HepG2 (cell line): ENCODE data around the gene TMEM273. TPM values are rescaled to one million over a fixed set of nuclear protein-coding genes. Genes with fewer than 3 reads are reported as not detected.

ENCODE experiments used
- ATAC-seq: fragments of 200-7000 bp; cut with Tn5 transposase; 3 replicates; pipeline ENCODE4 v1.9.1; 2020; ENCODE audit warnings: mild to moderate bottlenecking, moderate library complexity
- BruUV-seq: library from RNA; stranded (reverse); fragments of 400-500 nt; replicated peaks from 2 replicates; lab custom pipeline; 2021; lab: Mats Ljungman, UMichigan
- CTCF ChIA-PET: fragments of 300-600 bp; formaldehyde crosslinking; extraction: SDS; loops from one replicate; lab custom pipeline; 2021; ENCODE audit warnings: low total read pairs, inconsistent platforms, low intra/inter-chr PET ratio; lab: Yijun Ruan, JAX
- POLR2A ChIA-PET: fragments of 350-600 bp; sonication (Branson Sonifier 250); formaldehyde crosslinking; loops from one replicate; lab custom pipeline; 2020; ENCODE audit warnings: antibody characterized with exemption, inconsistent platforms; lab: Yijun Ruan, JAX
- DNase-seq: peaks from one replicate; pipeline ENCODE4 v3.0.0-alpha.2; 2015; ENCODE audit warnings: low spot score
- FAIRE-seq: peaks from 3 replicates; lab custom pipeline; 2011; peaks lifted over from hg19 to GRCh38; lab: Jason Lieb, UNC
- H2AFZ ChIP-seq: one replicate; pipeline ENCODE4 v1.6.1; 2011; ENCODE audit warnings: low read length, inconsistent platforms
- H3K27ac ChIP-seq: fragments of 300-600 bp; 3 replicates; pipeline ENCODE4 v1.8.0; 2011; ENCODE audit warnings: mixed run types, mild to moderate bottlenecking, mixed read lengths, low read length, inconsistent platforms; ENCODE audit not compliant: insufficient read depth; ENCODE audit errors: extremely low read length
- H3K27me3 ChIP-seq, 2 experiments: fragments of 200-600 bp in 1 of 2; 2 replicates in 1 of 2; 3 replicates in 1 of 2; pipeline versions ENCODE4 v1.6.0 to v1.8.0; 2011; ENCODE audit warnings: low read length in 2 of 2, mild to moderate bottlenecking in 2 of 2, moderate library complexity in 2 of 2, inconsistent platforms in 1 of 2; ENCODE audit not compliant: insufficient read depth in 2 of 2, control insufficient read depth in 1 of 2
- H3K36me3 ChIP-seq, 2 experiments: fragments of 200-600 bp in 1 of 2; replicated peaks in 1 of 2; 2 replicates in 1 of 2; 3 replicates in 1 of 2; pipeline versions ENCODE4 v1.5.1 to v1.8.0; 2011; ENCODE audit warnings: low read length in 2 of 2, inconsistent platforms in 1 of 2; ENCODE audit not compliant: insufficient read depth in 2 of 2, control insufficient read depth in 1 of 2
- H3K4me1 ChIP-seq: 2 replicates; pipeline ENCODE4 v1.5.1; 2012; ENCODE audit warnings: low read length, inconsistent platforms; ENCODE audit not compliant: insufficient read depth
- H3K4me2 ChIP-seq: 2 replicates; pipeline ENCODE4 v1.6.0; 2011; ENCODE audit warnings: low read depth, low read length, inconsistent platforms
- H3K4me3 ChIP-seq, 3 experiments: fragments of 200-600 bp in 1 of 3; sonication (generic), shearing (Covaris generic) in 1 of 3; replicated peaks in 1 of 3; 2 replicates each; pipeline ENCODE4 v1.5.1; 2011 to 2016; ENCODE audit warnings: low read length in 3 of 3, inconsistent platforms in 2 of 3, low read depth in 2 of 3, mild to moderate bottlenecking in 2 of 3, control low read depth in 1 of 3, mixed read lengths in 1 of 3; ENCODE audit not compliant: insufficient read depth in 1 of 3
- H3K79me2 ChIP-seq: one replicate; pipeline ENCODE4 v1.6.1; 2011; ENCODE audit warnings: low read length, inconsistent platforms; ENCODE audit not compliant: insufficient read depth
- H3K9ac ChIP-seq: 2 replicates; pipeline ENCODE4 v1.6.0; 2011; ENCODE audit warnings: mild to moderate bottlenecking, low read depth, low read length, inconsistent platforms; ENCODE audit not compliant: insufficient read depth
- H3K9me3 ChIP-seq: 2 replicates; pipeline ENCODE4 v1.5.1; 2012; ENCODE audit warnings: mild to moderate bottlenecking, low read length
- H4K20me1 ChIP-seq: 2 replicates; pipeline ENCODE4 v1.6.0; 2011; ENCODE audit warnings: inconsistent platforms, mild to moderate bottlenecking, low read length, moderate library complexity; ENCODE audit not compliant: insufficient read depth
- AKAP8 ChIP-seq: sonication (generic); formaldehyde crosslinking; IDR thresholded peaks from 2 replicates; pipeline ENCODE4 v1.5.1; 2020; ENCODE audit warnings: mild to moderate bottlenecking, missing genetic modification reagents
- GTF2F1 ChIP-seq: fragments of 150-350 bp; IDR thresholded peaks from 2 replicates; pipeline ENCODE4 v1.6.1; 2014; ENCODE audit warnings: low read length
- HMGXB3 ChIP-seq: sonication (generic); formaldehyde crosslinking; IDR thresholded peaks from 2 replicates; pipeline ENCODE4 v1.4.0; 2020; ENCODE audit warnings: missing genetic modification reagents, borderline replicate concordance
- MLX ChIP-seq: IDR thresholded peaks from 2 replicates; pipeline ENCODE4 v1.6.1; 2016
- NFYC ChIP-seq: IDR thresholded peaks from 2 replicates; pipeline ENCODE4 v1.6.1; 2016; ENCODE audit warnings: missing genetic modification reagents, missing compliant biosample characterization
- REXO4 ChIP-seq: sonication (generic); formaldehyde crosslinking; IDR thresholded peaks from 2 replicates; pipeline ENCODE4 v1.8.0; 2022; ENCODE audit warnings: missing genetic modification reagents, mild to moderate bottlenecking, borderline replicate concordance
- ZEB1 ChIP-seq: IDR thresholded peaks from 2 replicates; pipeline ENCODE4 v1.6.1; 2012; ENCODE audit warnings: mild to moderate bottlenecking, low read depth, inconsistent platforms; ENCODE audit not compliant: insufficient replicate concordance
- ZNF616 ChIP-seq: sonication (generic); formaldehyde crosslinking; IDR thresholded peaks from 2 replicates; pipeline ENCODE4 v1.5.0; 2020; ENCODE audit warnings: low read depth, mild to moderate bottlenecking, missing genetic modification reagents
- ZNF703 ChIP-seq: sonication (generic); formaldehyde crosslinking; IDR thresholded peaks from 2 replicates; pipeline ENCODE4 v1.5.1; 2020; ENCODE audit warnings: missing genetic modification reagents, mild to moderate bottlenecking, moderate library complexity, borderline replicate concordance
- WGBS: methylation state at CpG from one replicate; pipeline ENCODE4 v1.1.6; 2017; ENCODE audit warnings: low lambda C conversion rate; 5-methylcytosine and 5-hydroxymethylcytosine counted together
- in situ Hi-C: cut with HindIII; loops from 2 replicates; pipeline ENCODE4 v1.10.0; 2017; ENCODE audit warnings: low pct_unique_long_range_greater_than_20kb; ENCODE audit not compliant: extremely low pct_ligation_motif_present
- intact Hi-C: fragments of 100-400 bp; cut with micrococcal nuclease; formaldehyde crosslinking; loops from one replicate; pipeline ENCODE4 v1.10.0; 2022; ENCODE audit not compliant: unreplicated experiment
- polyA plus RNA-seq, 8 experiments: library from polyadenylated mRNA; depleted of rRNA in 3 of 8; stranded (reverse) in 7 of 8; unstranded in 1 of 8; fragments of >200 nt; fragmentation: Illumina TruSeq in 4 of 8; extraction: Trizol in 4 of 8; gene quantifications; 2 replicates each; pipeline versions ENCODE4 v1.2.1 to v1.2.3, GENCODE V29; 2011 to 2016; ENCODE audit warnings: low read depth in 4 of 8, missing spikeins in 1 of 8, mixed read lengths in 1 of 8; ENCODE audit not compliant: insufficient read depth in 1 of 8
- total RNA-seq, 5 experiments: library from RNA; depleted of rRNA; stranded (reverse); fragments of >200 nt; fragmentation: Illumina TruSeq; extraction: Trizol; gene quantifications; 2 replicates each; pipeline ENCODE4 v1.2.3, GENCODE V29; 2016; ENCODE audit warnings: low read depth in 1 of 5
- TF ChIP-seq, protein P1 (sequence below): sonication (generic); formaldehyde crosslinking; IDR thresholded peaks from 2 replicates; pipeline ENCODE4 v1.4.0; 2020; ENCODE audit warnings: missing genetic modification reagents, borderline replicate concordance

Gene TMEM273
- total and polyA plus RNA-seq, 2 of the 13 experiments (the other 11 are each of a cell fraction or from before 2014, with no cell fraction given): not detected

GRCh38 chr10:49213211-49213610 lies 25.0 kb upstream of the TMEM273 start:
- H3K9me3 ChIP-seq: no peaks in the 10 kb centered on the region
- intact Hi-C loops: no loop called here
- no peaks in the 10 kb centered on the region for H4K20me1 ChIP-seq
- H3K9ac ChIP-seq: no peak overlapping the region
- in situ Hi-C loops: no loop called here
- 5% methylated on average over 3 of the region's 3 CpGs for WGBS
- ChIA-PET CTCF (no interaction called here), POLR2A (no interaction called here)
- FAIRE-seq: no peak
- no peaks in the 10 kb centered on the region for H3K4me1 ChIP-seq
- no peak overlapping the region for H3K4me2 ChIP-seq
- no peak overlapping the region for H3K27ac ChIP-seq
- H3K79me2 ChIP-seq: no peaks in the 10 kb centered on the region
- H3K36me3 ChIP-seq: no peaks in the 10 kb centered on the region
- no peak for DNase-seq
- BruUV-seq: no TSS peak
- ATAC-seq: no peak
- H3K27me3 ChIP-seq: peaks cover 2 to 3% of the 10 kb centered on the region in 2 experiments; a peak in 2 of 5 replicates
- no peak overlapping the region for H2AFZ ChIP-seq
- H3K4me3 ChIP-seq: no peak overlapping the region
- TF ChIP-seq HMGXB3 (CRISPR knock-in tag): no peak
- TF ChIP-seq ZEB1: no peak
- TF ChIP-seq GTF2F1: no peak
- TF ChIP-seq, protein P1, sequence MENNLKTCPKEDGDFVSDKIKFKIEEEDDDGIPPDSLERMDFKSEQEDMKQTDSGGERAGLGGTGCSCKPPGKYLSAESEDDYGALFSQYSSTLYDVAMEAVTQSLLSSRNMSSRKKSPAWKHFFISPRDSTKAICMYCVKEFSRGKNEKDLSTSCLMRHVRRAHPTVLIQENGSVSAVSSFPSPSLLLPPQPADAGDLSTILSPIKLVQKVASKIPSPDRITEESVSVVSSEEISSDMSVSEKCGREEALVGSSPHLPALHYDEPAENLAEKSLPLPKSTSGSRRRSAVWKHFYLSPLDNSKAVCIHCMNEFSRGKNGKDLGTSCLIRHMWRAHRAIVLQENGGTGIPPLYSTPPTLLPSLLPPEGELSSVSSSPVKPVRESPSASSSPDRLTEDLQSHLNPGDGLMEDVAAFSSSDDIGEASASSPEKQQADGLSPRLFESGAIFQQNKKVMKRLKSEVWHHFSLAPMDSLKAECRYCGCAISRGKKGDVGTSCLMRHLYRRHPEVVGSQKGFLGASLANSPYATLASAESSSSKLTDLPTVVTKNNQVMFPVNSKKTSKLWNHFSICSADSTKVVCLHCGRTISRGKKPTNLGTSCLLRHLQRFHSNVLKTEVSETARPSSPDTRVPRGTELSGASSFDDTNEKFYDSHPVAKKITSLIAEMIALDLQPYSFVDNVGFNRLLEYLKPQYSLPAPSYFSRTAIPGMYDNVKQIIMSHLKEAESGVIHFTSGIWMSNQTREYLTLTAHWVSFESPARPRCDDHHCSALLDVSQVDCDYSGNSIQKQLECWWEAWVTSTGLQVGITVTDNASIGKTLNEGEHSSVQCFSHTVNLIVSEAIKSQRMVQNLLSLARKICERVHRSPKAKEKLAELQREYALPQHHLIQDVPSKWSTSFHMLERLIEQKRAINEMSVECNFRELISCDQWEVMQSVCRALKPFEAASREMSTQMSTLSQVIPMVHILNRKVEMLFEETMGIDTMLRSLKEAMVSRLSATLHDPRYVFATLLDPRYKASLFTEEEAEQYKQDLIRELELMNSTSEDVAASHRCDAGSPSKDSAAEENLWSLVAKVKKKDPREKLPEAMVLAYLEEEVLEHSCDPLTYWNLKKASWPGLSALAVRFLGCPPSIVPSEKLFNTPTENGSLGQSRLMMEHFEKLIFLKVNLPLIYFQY (CRISPR knock-in tag): no peak
- no peak for TF ChIP-seq AKAP8 (CRISPR knock-in tag)
- no peak for TF ChIP-seq NFYC
- TF ChIP-seq MLX (CRISPR knock-in tag): no peak
- TF ChIP-seq ZNF616: no peak
- no peak for TF ChIP-seq REXO4 (CRISPR knock-in tag)
- no peak for TF ChIP-seq ZNF703 (CRISPR knock-in tag)
